OCI-LY3 (cell line): Measurements from ENCODE around the gene CCDC38.
"Not testable (repeated sequence)": the region's sequence is repeated elsewhere in the genome, so short reads cannot be mapped to it uniquely, and the experiment has no call there.

Experiments
- CTCF ChIP-seq: fragments of 200-600, 300-600 bp; sonication (generic); IDR thresholded peaks from 2 replicates; pipeline ENCODE4 v1.5.1; 2014; ENCODE audit warnings: antibody characterized with exemption, low read length, low read depth
- EZH2phosphoT487 ChIP-seq: fragments of 200-600 bp; shearing (Covaris generic); IDR thresholded peaks from 2 replicates; pipeline ENCODE4 v1.6.1; 2018; ENCODE audit warnings: antibody characterized with exemption, mixed run types, low read depth

GRCh38 chr12:95842426-95842825 lies 100.0 kb downstream of the CCDC38 start:
- TF ChIP-seq EZH2phosphoT487, CTCF: not testable (repeated sequence)
